ENCODE results near the gene GATAD2B.

DNA sequence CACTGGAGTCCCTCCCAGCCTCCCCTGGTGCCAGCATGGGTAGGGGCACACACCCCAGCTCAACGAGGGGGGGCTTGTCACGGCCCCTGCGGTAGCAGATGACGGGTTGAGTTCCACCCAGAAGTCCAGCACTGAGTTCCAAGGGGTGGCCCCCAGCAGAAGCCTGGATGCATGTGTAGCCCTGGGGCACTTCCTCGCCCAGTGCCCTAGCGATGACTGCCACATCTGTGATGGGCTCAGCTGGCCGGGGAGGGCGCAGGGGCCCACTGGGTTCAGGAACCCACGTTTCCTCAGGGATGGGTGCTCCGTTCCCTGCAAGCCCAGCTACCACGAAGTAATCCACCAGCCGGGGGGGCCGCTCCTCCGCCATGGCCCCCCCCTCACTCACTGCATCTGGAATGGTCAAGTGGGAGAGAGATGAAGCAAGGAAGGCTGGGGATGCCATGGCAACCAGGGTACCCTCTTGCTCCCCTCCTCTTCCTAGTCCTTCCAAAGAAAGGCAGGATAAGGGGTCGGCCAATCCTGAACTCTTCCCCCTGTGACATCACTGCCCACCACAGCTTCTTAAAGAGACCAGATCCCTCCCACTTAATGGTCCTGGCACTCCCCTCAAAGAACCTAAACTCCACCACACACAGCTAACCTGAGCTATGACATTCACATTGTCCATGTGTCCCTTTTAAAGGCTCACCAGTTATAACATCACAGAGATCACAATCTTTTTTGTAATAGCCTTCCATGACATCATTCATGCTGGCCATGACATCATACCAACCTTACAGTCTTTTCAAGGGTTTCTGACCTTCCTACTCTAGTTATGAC lies 21.4 kb upstream of the GATAD2B start:
- TF ChIP-seq POLR2A (IDR thresholded peaks at IDR 0.05) (no peak), CTCF (IDR thresholded peaks at IDR 0.05) (no peak)

Data from ovary (tissue), 3 donors.